A549 (cell line): ENCODE measurements around the gene ACBD6. TPM values are rescaled to one million over a fixed set of nuclear protein-coding genes. Genes with fewer than 3 reads are reported as not detected.

ENCODE experiments used
- ATAC-seq, 2 experiments: fragments of 200-7000 bp in 1 of 2; fragments of >200 bp in 1 of 2; cut with Nextera tagmentation in 1 of 2; cut with Tn5 transposase in 1 of 2; 3 replicates each; pipeline versions ENCODE4 v1.8.0 to v1.9.1; 2018 to 2020; ENCODE audit warnings: mild to moderate bottlenecking in 1 of 2, moderate library complexity in 1 of 2
- CTCF ChIA-PET: fragments of 300-600 bp; sonication (Branson Sonifier 250); formaldehyde crosslinking; extraction: SDS; loops from one replicate; lab custom pipeline; 2021; ENCODE audit warnings: antibody characterized with exemption, inconsistent platforms; lab: Yijun Ruan, JAX
- POLR2A ChIA-PET: fragments of 350-600 bp; formaldehyde crosslinking; extraction: SDS; loops from one replicate; lab custom pipeline; 2021; ENCODE audit warnings: antibody characterized with exemption, inconsistent platforms; lab: Yijun Ruan, JAX
- DNase-seq, 2 experiments: peaks; one replicate each; pipeline versions ENCODE4 v3.0.0 to v3.0.0-alpha.2; 2011 to 2016; ENCODE audit warnings: low read depth in 1 of 2, low spot score in 1 of 2
- FAIRE-seq: peaks from 2 replicates; lab custom pipeline; 2011; peaks lifted over from hg19 to GRCh38; lab: Jason Lieb, UNC
- H3K27ac ChIP-seq, 2 experiments: fragments of >200 bp; sonication (Bioruptor Twin); formaldehyde crosslinking; 3 replicates each; pipeline ENCODE4 v1.5.1; 2016 to 2017
- H3K4me1 ChIP-seq: fragments of >200 bp; sonication (Bioruptor Twin); formaldehyde crosslinking; 3 replicates; pipeline ENCODE4 v1.6.1; 2016
- H3K4me2 ChIP-seq: fragments of >200 bp; sonication (Bioruptor Twin); formaldehyde crosslinking; 3 replicates; pipeline ENCODE4 v1.6.1; 2016
- H3K4me3 ChIP-seq: fragments of >200 bp; sonication (Bioruptor Twin); formaldehyde crosslinking; 3 replicates; pipeline ENCODE4 v1.5.1; 2016
- H3K9me3 ChIP-seq: fragments of >200 bp; sonication (Bioruptor Twin); formaldehyde crosslinking; 3 replicates; pipeline ENCODE4 v1.6.1; 2016
- ATOH8 ChIP-seq: fragments of 250-450 bp; sonication (Bioruptor Pico); IDR thresholded peaks from 2 replicates; pipeline ENCODE4 v1.5.0; 2020; ENCODE audit warnings: low read depth, mild to moderate bottlenecking, moderate library complexity
- BCL3 ChIP-seq: fragments of >200 bp; sonication (Bioruptor Twin); formaldehyde crosslinking; IDR thresholded peaks from 3 replicates; pipeline ENCODE4 v1.6.1; 2016
- CBX8 ChIP-seq: fragments of 200-600 bp; sonication (generic); IDR thresholded peaks from 2 replicates; pipeline ENCODE4 v1.6.1; 2016
- CEBPB ChIP-seq, 2 experiments: fragments of >200 bp in 1 of 2; sonication (Bioruptor Twin) in 1 of 2; formaldehyde crosslinking in 1 of 2; IDR thresholded peaks; 2 replicates each; pipeline ENCODE4 v1.6.1; 2012 to 2016
- ESRRA ChIP-seq: fragments of 150-350 bp; IDR thresholded peaks from 2 replicates; pipeline ENCODE4 v1.6.1; 2014; ENCODE audit warnings: mild to moderate bottlenecking, low read length, borderline replicate concordance
- FOSB ChIP-seq: fragments of 250-450 bp; sonication (Bioruptor Pico); IDR thresholded peaks from 2 replicates; pipeline ENCODE4 v1.5.0; 2020; ENCODE audit warnings: mild to moderate bottlenecking, moderate library complexity
- FOXS1 ChIP-seq: fragments of 250-450 bp; sonication (Bioruptor Pico); IDR thresholded peaks from 2 replicates; pipeline ENCODE4 v1.5.0; 2020; ENCODE audit warnings: mild to moderate bottlenecking, moderate library complexity
- GATA3 ChIP-seq: IDR thresholded peaks from 2 replicates; pipeline ENCODE4 v1.6.1; 2012; ENCODE audit warnings: borderline replicate concordance
- HES2 ChIP-seq: fragments of >200 bp; sonication (Bioruptor Twin); formaldehyde crosslinking; IDR thresholded peaks from 2 replicates; pipeline ENCODE4 v1.6.1; 2016
- HEYL ChIP-seq: fragments of 250-450 bp; sonication (Bioruptor Pico); IDR thresholded peaks from 2 replicates; pipeline ENCODE4 v1.8.0; 2021; ENCODE audit warnings: mild to moderate bottlenecking, moderate library complexity
- HMGXB4 ChIP-seq: fragments of 250-450 bp; sonication (Bioruptor Pico); IDR thresholded peaks from 2 replicates; pipeline ENCODE4 v1.5.0; 2021; ENCODE audit warnings: mild to moderate bottlenecking, moderate library complexity, borderline replicate concordance
- HOXA7 ChIP-seq: fragments of 250-450 bp; sonication (Bioruptor Pico); IDR thresholded peaks from 2 replicates; pipeline ENCODE4 v1.5.0; 2020; ENCODE audit warnings: mild to moderate bottlenecking, moderate library complexity
- HOXB13 ChIP-seq: fragments of 250-450 bp; sonication (Bioruptor Pico); IDR thresholded peaks from 2 replicates; pipeline ENCODE4 v1.5.0; 2020; ENCODE audit warnings: low read depth, mild to moderate bottlenecking, moderate library complexity
- HOXB5 ChIP-seq: fragments of 250-450 bp; sonication (Bioruptor Pico); IDR thresholded peaks from 2 replicates; pipeline ENCODE4 v1.5.0; 2020; ENCODE audit warnings: mild to moderate bottlenecking, moderate library complexity
- JUNB ChIP-seq: fragments of >200 bp; sonication (Bioruptor Twin); formaldehyde crosslinking; IDR thresholded peaks from 2 replicates; pipeline ENCODE4 v1.6.1; 2016
- KDM5A ChIP-seq: fragments of 200-600 bp; sonication (generic); IDR thresholded peaks from 2 replicates; pipeline ENCODE4 v1.6.1; 2016; ENCODE audit warnings: antibody characterized with exemption, mild to moderate bottlenecking
- MAFK ChIP-seq: fragments of 450-650 bp; IDR thresholded peaks from 2 replicates; pipeline ENCODE4 v1.6.1; 2014; ENCODE audit not compliant: partially characterized antibody
- MYC ChIP-seq: IDR thresholded peaks from 2 replicates; pipeline ENCODE4 v1.6.1; 2012; ENCODE audit warnings: mild to moderate bottlenecking, inconsistent platforms, low read length, improper control_type of control experiment, borderline replicate concordance
- NPAS2 ChIP-seq: fragments of 250-450 bp; sonication (Bioruptor Pico); IDR thresholded peaks from 2 replicates; pipeline ENCODE4 v1.8.0; 2022; ENCODE audit warnings: mild to moderate bottlenecking, moderate library complexity, borderline replicate concordance
- NR3C1 ChIP-seq: fragments of >200 bp; sonication (Bioruptor Twin); formaldehyde crosslinking; IDR thresholded peaks from 3 replicates; pipeline ENCODE4 v1.6.1; 2017
- POLR2A ChIP-seq: IDR thresholded peaks from 2 replicates; pipeline ENCODE4 v1.6.1; 2012; ENCODE audit warnings: mild to moderate bottlenecking, low read length
- RARB ChIP-seq: fragments of 250-450 bp; sonication (Bioruptor Pico); IDR thresholded peaks from 2 replicates; pipeline ENCODE4 v1.8.0; 2021; ENCODE audit warnings: mild to moderate bottlenecking, moderate library complexity
- REST ChIP-seq: fragments of 200-600 bp; sonication (generic); IDR thresholded peaks from 2 replicates; pipeline ENCODE4 v1.6.1; 2016; ENCODE audit warnings: antibody characterized with exemption, mild to moderate bottlenecking, moderate library complexity
- RNF2 ChIP-seq: fragments of 200-600 bp; sonication (generic); IDR thresholded peaks from 2 replicates; pipeline ENCODE4 v1.6.1; 2016; ENCODE audit warnings: low read depth, mild to moderate bottlenecking, antibody characterized with exemption, moderate library complexity, borderline replicate concordance
- SMC3 ChIP-seq: fragments of >200 bp; sonication (Bioruptor Twin); formaldehyde crosslinking; IDR thresholded peaks from 3 replicates; pipeline ENCODE4 v1.6.1; 2018; ENCODE audit warnings: inconsistent platforms
- SREBF2 ChIP-seq: fragments of 450-650 bp; IDR thresholded peaks from 2 replicates; pipeline ENCODE4 v1.6.1; 2014; ENCODE audit warnings: mild to moderate bottlenecking, moderate library complexity
- TFCP2L1 ChIP-seq: fragments of 250-450 bp; sonication (Bioruptor Pico); IDR thresholded peaks from 2 replicates; pipeline ENCODE4 v1.5.0; 2021; ENCODE audit warnings: mild to moderate bottlenecking
- ZFP36 ChIP-seq: fragments of 450-650 bp; IDR thresholded peaks from 2 replicates; pipeline ENCODE4 v1.6.1; 2014; ENCODE audit warnings: borderline replicate concordance; ENCODE audit not compliant: partially characterized antibody
- WGBS: methylation state at CpG from one replicate; pipeline ENCODE4 v1.1.6; 2017; ENCODE audit errors: missing lambda C conversion rate; 5-methylcytosine and 5-hydroxymethylcytosine counted together
- polyA plus RNA-seq, 4 experiments: library from polyadenylated mRNA; depleted of rRNA in 3 of 4; stranded (reverse); fragments of >200 nt; fragmentation: RNase III in 1 of 4; extraction: RNeasy Plus Mini Kit Qiagen cat#74134 plus additional on column Dnase treatment in 1 of 4; gene quantifications; 2 replicates in 3 of 4; 3 replicates in 1 of 4; pipeline ENCODE4 v1.2.3, GENCODE V29; 2011 to 2017

The ACBD6 gene
- polyA plus RNA-seq, 2 of the 4 experiments (the other 2 are of a cell fraction), result 61.4 to 91.3 TPM

- ATAC-seq (no peak), FAIRE-seq (no peak), DNase-seq (no peak)
- H3K9me3 ChIP-seq, result no peaks in the 10 kb centered on the region
- CTCF ChIA-PET, result interaction anchor here (0.9 to 1.2 kb wide), 3 partner anchors 11 to 300 kb away, joined by 3 to 4 read pairs (median 3); no protein-coding TSS in a partner anchor
- peaks cover 6% of the 10 kb centered on the region; the same call in 2 of the 3 replicates for H3K4me1 ChIP-seq
- TF ChIP-seq FOSB, result no peak
- no peak for TF ChIP-seq RARB (CRISPR knock-in tag)
- TF ChIP-seq NR3C1, result no peak
- TF ChIP-seq CBX8, result no peak
- TF ChIP-seq FOXS1 (CRISPR knock-in tag), result no peak
- TF ChIP-seq SREBF2, result no peak
- no peak for TF ChIP-seq HES2
- TF ChIP-seq CEBPB (IDR thresholded peaks at IDR 0.05), result no peak
- no peak for TF ChIP-seq HOXA7
- no peak for TF ChIP-seq JUNB
- no peak for TF ChIP-seq REST
- no peak for TF ChIP-seq HOXB5 (CRISPR knock-in tag)
- TF ChIP-seq NPAS2 (CRISPR knock-in tag), result no peak
- TF ChIP-seq SMC3, result no peak
- no peak for TF ChIP-seq KDM5A
- TF ChIP-seq GATA3, result no peak
- TF ChIP-seq MAFK, result no peak
- TF ChIP-seq HOXB13 (CRISPR knock-in tag), result no peak
- no peak overlapping the region for H3K4me3 ChIP-seq
- 71% methylated on average over 2 of the region's 2 CpGs for WGBS
- POLR2A ChIA-PET, result no interaction called here
- no peak overlapping the region for H3K4me2 ChIP-seq
- H3K27ac ChIP-seq, result no peak overlapping the region
Measured at GRCh38 chr1:180488661-180489060, 13.7 kb downstream of the ACBD6 start.

GRCh38 chr1:180486092-180486491, 16.3 kb downstream of the ACBD6 start:
- H3K4me3 ChIP-seq, result no peak overlapping the region
- H3K4me1 ChIP-seq, result peaks cover 6% of the 10 kb centered on the region; the same call in 2 of the 3 replicates
- ChIA-PET POLR2A (no interaction called here), CTCF (interaction anchor here (1.4 kb wide), 1 partner anchor 233 kb away, joined by 4 read pairs; no protein-coding TSS in a partner anchor)
- no peak for DNase-seq
- 0 out of 6 replicates have a peak, but pooled peaks of 1 of the 2 experiments have one; percentile 40 for ATAC-seq
- H3K27ac ChIP-seq, result no peak overlapping the region
- FAIRE-seq, result no peak
- H3K4me2 ChIP-seq, result no peak overlapping the region
- 86% methylated on average over 1 of the region's 1 CpG for WGBS
- no peaks in the 10 kb centered on the region for H3K9me3 ChIP-seq
- TF ChIP-seq POLR2A, result no peak
- TF ChIP-seq ESRRA, result no peak
- TF ChIP-seq MYC, result no peak
- no peak for TF ChIP-seq HMGXB4 (CRISPR knock-in tag)
- no peak for TF ChIP-seq RNF2
- no peak for TF ChIP-seq RARB (CRISPR knock-in tag)
- TF ChIP-seq BCL3, result no peak
- no peak for TF ChIP-seq HEYL (CRISPR knock-in tag)
- TF ChIP-seq ZFP36, result no peak
- no peak for TF ChIP-seq ATOH8 (CRISPR knock-in tag)
- TF ChIP-seq REST, result no peak
- no peak for TF ChIP-seq TFCP2L1 (CRISPR knock-in tag)
